ENCODE results near the gene FYTTD1.

GRCh38 chr3:197829397-197830045 lies 79.8 kb downstream of the FYTTD1 start:
- TF ChIP-seq POLR2AphosphoS5 (IDR thresholded peaks at IDR 0.05; ENCODE audit: low read depth, low read length), result no peak
- TF ChIP-seq TAF1 (IDR thresholded peaks at IDR 0.05; ENCODE audit: borderline replicate concordance, insufficient read depth, low read length), result no peak

Data from PFSK-1 (cell line).